PC-3 (cell line): Measurements from ENCODE around the gene VIM.

Experiments used
- EZH2 ChIP-seq: fragments of 300-600 bp; sonication (generic); IDR thresholded peaks from one replicate; pipeline ENCODE4 v1.6.1; 2017; ENCODE audit warnings: antibody characterized with exemption, mild to moderate bottlenecking, low read length; ENCODE audit not compliant: unreplicated experiment
- EZH2phosphoT487 ChIP-seq: fragments of 300-600 bp; sonication (generic); IDR thresholded peaks from 2 replicates; pipeline ENCODE4 v1.6.1; 2018; ENCODE audit warnings: mild to moderate bottlenecking, antibody characterized with exemption, low read length, borderline replicate concordance
- TF ChIP-seq, protein P1 (sequence below): fragments of 300-600 bp; sonication (generic); conservative IDR thresholded peaks from 2 replicates; pipeline ENCODE4 v1.5.1; 2017; ENCODE audit warnings: antibody characterized with exemption, low read depth, mild to moderate bottlenecking, low read length

DNA sequence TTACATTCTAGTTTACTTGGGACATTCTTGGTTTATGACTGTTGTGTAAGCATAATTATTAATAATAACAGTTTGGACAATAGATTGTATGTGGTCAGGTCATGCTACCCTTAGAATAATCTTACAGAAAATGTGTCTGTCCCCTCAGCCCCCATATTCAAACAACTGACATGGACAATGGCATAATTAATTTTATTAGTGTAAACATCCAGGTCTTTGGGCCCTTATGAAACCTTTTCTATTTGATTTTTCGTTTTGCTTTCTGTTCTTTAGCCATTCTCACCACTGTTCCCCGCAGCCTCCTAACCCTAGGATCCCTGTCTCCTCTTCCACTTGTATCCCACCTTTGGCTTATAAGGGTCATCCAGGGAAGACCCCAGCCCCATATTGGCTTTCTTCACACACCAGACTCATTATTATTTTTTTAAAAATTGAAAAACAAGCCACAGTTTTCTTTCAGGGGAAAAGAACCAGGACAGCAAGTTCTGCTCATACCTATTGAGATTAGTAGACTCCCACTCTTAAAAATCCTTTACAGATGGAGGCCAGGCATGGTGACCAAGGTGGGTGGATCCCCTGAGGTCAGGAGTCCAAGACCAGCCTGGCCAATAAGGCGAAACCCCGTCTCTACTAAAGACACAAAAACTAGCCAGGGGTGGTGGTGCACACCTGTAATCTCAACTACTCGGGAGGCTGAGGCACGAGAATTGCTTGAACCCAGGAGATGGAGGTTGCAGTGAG, 11.5 kb downstream of the VIM start:
- TF ChIP-seq, protein P1, sequence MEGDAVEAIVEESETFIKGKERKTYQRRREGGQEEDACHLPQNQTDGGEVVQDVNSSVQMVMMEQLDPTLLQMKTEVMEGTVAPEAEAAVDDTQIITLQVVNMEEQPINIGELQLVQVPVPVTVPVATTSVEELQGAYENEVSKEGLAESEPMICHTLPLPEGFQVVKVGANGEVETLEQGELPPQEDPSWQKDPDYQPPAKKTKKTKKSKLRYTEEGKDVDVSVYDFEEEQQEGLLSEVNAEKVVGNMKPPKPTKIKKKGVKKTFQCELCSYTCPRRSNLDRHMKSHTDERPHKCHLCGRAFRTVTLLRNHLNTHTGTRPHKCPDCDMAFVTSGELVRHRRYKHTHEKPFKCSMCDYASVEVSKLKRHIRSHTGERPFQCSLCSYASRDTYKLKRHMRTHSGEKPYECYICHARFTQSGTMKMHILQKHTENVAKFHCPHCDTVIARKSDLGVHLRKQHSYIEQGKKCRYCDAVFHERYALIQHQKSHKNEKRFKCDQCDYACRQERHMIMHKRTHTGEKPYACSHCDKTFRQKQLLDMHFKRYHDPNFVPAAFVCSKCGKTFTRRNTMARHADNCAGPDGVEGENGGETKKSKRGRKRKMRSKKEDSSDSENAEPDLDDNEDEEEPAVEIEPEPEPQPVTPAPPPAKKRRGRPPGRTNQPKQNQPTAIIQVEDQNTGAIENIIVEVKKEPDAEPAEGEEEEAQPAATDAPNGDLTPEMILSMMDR: no peak
- TF ChIP-seq EZH2: no peak
- no peak for TF ChIP-seq EZH2phosphoT487
